HG02852 (cell line): ENCODE data around the gene OTOP2.
A peak's percentile ranks its signal among the peaks of the same experiment; 100 is the strongest.

Experiments used
- ATAC-seq: cut with Tn5 transposase; IDR thresholded peaks from one replicate; pipeline ENCODE4 v1.9.1; 2021; ENCODE audit warnings: mild to moderate bottlenecking, moderate library complexity; ENCODE audit not compliant: unreplicated experiment

OTOP2 gene

DNA sequence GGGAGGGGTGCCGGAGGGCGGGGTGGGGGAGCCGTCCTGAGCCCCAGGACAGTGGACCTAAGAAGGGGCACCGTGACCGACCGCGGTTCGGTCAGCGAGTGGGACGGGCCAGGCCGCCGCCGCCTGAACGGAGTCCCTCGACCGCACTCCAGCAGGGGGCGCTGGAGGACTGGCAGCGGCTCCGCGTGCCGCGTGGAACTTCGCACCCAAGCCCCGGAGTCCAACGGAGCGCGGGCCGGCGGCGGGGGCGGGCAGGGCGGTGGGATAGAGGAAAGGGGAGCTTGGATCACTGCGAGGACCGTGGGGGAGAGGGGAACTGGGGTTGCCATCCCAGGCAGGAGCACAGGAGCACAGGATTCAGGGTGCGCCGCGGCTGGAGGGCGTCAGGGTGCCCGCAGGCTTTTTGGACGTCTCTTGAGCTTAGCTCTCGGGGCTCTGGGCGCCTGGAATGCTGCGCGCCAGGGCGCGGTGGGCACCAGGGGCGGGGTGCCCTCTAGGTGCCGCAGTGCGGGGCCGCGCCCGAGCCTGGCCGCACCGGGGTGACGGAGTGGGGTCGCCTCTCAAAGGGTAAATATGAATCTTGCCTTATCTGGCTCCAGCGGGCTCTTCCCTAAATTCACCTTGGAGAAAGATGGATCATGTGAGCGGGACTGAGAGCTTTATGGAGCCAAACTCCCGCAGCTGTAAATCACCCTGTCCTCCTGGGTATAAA is 379 bp upstream of the OTOP2 start:
- no peak for ATAC-seq

GRCh38 chr17:74925242-74925641 is 1.2 kb downstream of the OTOP2 start:
- no peak for ATAC-seq

GRCh38 chr17:74928786-74929185 is 4.7 kb downstream of the OTOP2 start:
- no peak for ATAC-seq

DNA sequence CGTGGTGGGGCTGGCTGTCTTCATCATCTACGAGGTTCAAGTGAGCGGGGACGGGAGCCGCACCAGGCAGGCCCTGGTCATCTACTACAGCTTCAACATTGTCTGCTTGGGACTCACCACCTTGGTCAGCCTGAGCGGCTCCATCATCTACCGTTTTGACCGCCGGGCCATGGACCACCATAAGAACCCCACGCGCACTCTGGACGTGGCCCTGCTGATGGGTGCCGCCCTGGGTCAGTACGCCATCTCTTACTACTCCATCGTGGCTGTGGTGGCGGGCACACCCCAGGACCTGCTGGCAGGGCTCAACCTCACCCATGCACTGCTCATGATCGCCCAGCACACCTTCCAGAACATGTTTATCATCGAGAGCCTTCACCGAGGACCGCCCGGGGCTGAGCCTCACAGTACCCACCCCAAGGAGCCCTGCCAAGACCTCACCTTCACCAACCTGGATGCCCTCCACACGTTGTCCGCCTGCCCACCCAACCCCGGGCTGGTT is 6.5 kb downstream of the OTOP2 start:
- ATAC-seq, result no peak

GRCh38 chr17:74935048-74935447 is 11.0 kb downstream of the OTOP2 start:
- ATAC-seq, result no peak

DNA sequence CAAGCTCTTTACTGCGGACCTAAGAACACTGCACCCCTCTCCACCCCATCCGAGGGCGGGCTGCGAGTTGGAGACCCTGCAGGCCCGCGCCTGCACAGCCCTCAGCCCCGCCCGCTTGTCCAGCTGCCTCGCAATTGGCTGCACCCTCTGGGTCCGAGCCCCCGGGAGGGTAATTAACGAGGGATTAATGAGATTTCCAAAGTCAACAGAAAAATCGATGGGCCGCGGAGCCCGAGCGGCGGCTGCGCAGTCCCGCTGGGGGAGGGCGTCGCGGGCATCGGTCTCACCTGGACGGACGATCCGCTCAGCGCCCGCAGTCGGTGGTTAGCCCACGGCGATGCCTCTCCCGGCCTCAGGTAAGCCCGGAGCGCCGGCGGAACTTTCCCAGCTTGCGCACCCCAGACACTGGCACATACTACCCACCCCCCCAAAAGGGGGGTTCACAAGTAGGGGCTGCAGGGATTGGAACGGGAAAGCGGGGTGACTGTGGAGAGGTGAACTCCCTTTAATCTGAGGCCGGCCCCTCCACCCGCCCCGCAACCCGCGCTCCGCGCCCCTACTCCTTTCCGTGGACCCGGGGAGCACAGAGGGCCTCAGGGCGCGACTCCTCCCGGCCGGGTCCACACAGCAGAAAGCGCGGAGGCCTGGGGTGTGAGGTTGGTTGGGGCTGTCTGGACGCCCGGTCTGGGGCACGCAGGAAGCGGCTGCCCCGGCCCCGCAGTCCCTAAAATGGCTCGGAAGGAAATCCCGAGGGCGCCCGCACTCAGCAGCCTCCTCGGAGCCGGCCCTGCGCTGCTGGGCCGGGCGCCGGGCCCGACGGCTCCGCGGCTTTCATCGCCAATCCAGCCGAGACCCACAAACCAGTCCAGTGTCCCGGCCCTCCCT is 11.8 kb downstream of the OTOP2 start, which contains the start of gene OTOP3:
OTOP3 (plus strand) TSS at position 314 of the 885 bp plus-strand sequence; CDS start at position 338, 24 bp downstream.
- ATAC-seq, result no peak

GRCh38 chr17:74936470-74936799 is 12.4 kb downstream of the OTOP2 start:
- no peak for ATAC-seq

DNA sequence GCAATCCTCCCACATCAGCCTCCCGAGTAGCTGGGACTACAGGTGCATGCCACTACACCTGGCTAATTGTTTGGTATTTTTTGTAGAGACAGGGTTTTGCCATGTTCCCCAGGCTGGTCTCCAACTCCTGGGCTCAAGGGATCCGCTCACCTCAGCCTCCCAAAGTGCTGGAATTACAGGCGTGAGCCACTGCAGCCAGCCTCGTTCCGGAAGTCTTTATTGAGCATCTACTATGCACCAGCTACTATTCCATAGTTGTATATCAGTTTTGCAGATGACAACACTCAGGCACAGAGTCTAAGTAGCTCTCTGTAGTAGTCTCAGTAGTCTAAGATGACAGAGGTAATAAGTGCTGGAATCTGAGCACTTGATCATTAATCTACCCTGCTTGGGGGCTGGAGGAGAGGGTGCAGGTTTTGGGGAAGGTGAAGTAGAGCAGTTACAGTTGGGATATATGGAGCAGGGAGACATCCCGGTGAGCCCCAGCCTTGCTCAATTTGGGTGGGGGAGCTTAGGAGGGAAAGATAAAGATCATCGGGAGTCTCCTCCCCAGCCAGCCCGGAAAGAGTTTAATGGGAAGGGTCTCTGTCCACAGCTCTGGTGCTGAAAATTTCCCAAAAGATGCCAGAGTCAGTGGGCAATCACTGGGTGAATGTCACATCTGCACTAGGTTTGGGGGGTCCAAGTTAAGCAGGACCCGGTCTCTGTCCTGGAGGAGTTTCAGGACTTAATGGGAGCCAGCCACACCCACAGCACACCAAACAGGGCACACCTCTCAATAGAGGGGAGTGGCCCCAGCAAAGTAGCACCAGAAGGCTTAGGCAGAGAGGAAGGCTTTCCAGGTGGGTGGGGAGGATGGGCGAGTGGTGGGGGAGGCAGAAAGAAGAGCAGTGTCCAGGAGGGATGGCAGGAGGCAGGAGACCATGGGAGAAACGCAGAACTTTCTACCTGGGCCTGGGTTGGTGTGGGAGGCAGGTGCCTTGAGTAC is 13.3 kb downstream of the OTOP2 start:
- no peak for ATAC-seq

GRCh38 chr17:74938194-74938950 is 14.3 kb downstream of the OTOP2 start:
- ATAC-seq, result no peak

- no peak for ATAC-seq
These were observed 15.5 kb downstream of the OTOP2 start for GRCh38 chr17:74939534-74939933.

DNA sequence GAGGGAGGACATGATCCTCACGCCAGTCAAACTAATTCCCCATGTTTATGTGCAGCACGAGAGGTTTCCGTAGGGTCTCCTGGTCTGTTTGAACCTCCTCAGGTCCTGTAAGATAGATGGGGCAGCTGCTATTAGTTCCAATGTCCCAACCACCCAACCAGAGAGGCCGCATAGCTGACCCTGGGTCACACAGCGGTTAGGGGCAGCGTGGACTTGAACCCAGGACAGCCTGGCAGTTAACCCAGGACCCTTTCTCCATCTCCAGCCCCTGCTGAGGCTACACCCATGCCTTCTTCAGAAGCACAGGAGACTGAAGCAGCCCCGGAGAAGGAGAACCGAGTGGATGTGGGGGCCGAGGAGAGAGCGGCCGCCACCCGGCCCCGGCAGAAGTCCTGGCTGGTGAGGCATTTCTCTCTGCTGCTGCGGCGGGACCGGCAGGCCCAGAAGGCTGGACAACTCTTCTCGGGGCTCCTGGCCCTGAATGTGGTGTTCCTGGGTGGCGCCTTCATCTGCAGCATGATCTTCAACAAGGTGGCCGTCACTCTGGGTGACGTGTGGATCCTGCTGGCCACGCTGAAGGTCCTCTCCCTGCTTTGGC is 17.2 kb downstream of the OTOP2 start:
- ATAC-seq, result no peak

DNA sequence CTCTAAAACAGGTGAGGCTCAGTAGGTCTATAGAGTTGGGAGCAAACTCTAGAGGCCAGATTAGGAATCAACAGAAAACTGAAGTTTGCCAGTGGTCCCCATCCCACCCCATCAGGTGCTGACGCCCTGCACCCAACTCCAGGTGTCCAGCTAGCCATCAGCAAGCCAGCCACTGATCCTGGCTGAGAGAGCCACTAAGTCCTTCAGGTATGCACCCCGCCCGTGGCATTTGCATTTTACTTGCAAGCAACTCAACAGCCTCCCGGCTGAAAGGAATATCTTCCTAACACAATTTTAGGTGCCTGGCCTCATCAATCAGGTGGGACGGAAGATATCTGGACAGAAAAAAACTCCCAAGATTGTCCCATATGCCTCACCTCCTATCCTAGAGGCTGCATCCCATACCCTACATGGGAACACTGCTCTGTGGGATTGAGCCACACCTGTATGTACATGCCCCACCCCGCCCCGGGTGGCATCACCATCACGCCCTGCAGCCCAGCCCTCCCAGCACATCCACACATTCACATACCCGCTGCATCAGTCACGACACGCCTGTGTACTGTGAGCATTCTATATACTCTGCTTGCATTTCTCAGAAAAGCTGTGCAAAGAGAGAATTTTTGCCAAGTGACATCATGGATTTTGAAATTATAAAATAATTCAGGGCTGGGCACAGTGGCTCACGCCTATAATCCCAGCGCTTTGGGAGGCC is 19.9 kb downstream of the OTOP2 start:
- no peak for ATAC-seq

GRCh38 chr17:74945543-74945942 is 21.5 kb downstream of the OTOP2 start:
- peak; percentile 57 for ATAC-seq

GRCh38 chr17:74946641-74947040 is 22.6 kb downstream of the OTOP2 start:
- ATAC-seq, result no peak

- ATAC-seq, result no peak
These were observed 23.1 kb downstream of the OTOP2 start for GRCh38 chr17:74947041-74947754.

GRCh38 chr17:74949455-74950115 is 25.5 kb downstream of the OTOP2 start:
- no peak for ATAC-seq

DNA sequence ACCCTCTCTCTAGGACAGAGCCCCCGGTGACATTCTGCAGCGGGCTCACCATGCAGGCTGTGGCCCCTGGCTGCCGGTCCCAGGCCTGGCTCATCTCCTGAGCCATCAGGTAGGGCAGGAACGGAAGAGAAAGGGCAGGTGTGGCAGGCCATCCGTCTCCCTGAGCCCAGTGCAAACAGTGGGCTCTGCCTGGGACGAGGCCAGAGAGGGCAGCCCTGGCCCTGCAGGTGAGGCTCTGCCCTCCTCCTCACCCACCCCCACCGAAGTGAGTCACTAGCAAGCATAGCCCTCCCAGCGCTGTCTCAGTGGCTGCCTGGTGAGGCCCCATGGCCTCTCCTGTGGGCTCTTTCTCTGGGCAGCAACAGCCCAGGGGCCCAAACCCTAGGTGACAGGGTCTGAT is 26.1 kb downstream of the OTOP2 start:
- no peak for ATAC-seq

GRCh38 chr17:74951065-74951464 is 27.0 kb downstream of the OTOP2 start:
- ATAC-seq, result no peak
